Naive B cell (primary cell): ENCODE measurements around the gene PACRG. TPM values are rescaled to one million over a fixed set of nuclear protein-coding genes. Genes with fewer than 3 reads are reported as not detected.

Experiments used
- ATAC-seq, 2 donors: fragments of 150-1000 bp; cut with Tn5 transposase; 2 replicates each; pipeline ENCODE4 v1.10.0; 2021; ENCODE audit warnings: low read depth in 2 of 2, mild to moderate bottlenecking in 2 of 2, moderate library complexity in 2 of 2
- DNase-seq: peaks from one replicate; pipeline ENCODE4 v3.0.0; 2022
- H3K27ac Mint-ChIP-seq, 6 donors: one replicate each; pipeline ENCODE4 v1.8.0; 2020 to 2022; ENCODE audit warnings: mild to moderate bottlenecking in 6 of 6, mixed read lengths in 6 of 6, moderate library complexity in 5 of 6, inconsistent platforms in 2 of 6
- H3K27me3 Mint-ChIP-seq, 3 donors: one replicate each; pipeline ENCODE4 v1.8.0; 2021 to 2022; ENCODE audit warnings: mixed read lengths in 3 of 3, mild to moderate bottlenecking in 1 of 3
- H3K36me3 Mint-ChIP-seq, 2 donors: one replicate each; pipeline ENCODE4 v1.8.0; 2020 to 2022; ENCODE audit warnings: mixed read lengths in 2 of 2, inconsistent platforms in 1 of 2, mild to moderate bottlenecking in 1 of 2
- H3K4me1 Mint-ChIP-seq, 3 donors: one replicate each; pipeline ENCODE4 v1.8.0; 2020 to 2022; ENCODE audit warnings: mixed read lengths in 3 of 3, inconsistent platforms in 1 of 3, mild to moderate bottlenecking in 1 of 3, moderate library complexity in 1 of 3
- H3K4me3 Mint-ChIP-seq, 8 donors: one replicate each; pipeline ENCODE4 v1.8.0; 2020 to 2022; ENCODE audit warnings: mild to moderate bottlenecking in 8 of 8, mixed read lengths in 8 of 8, moderate library complexity in 8 of 8, inconsistent platforms in 2 of 8
- H3K9me3 Mint-ChIP-seq, 7 donors: one replicate each; pipeline ENCODE4 v1.8.0; 2020 to 2022; ENCODE audit warnings: mixed read lengths in 7 of 7, mild to moderate bottlenecking in 5 of 7, inconsistent platforms in 2 of 7, moderate library complexity in 1 of 7
- polyA plus RNA-seq, 6 donors: library from polyadenylated mRNA; unstranded; fragments of 300-500 nt; fragmentation: Illumina TruSeq; gene quantifications; one replicate each; pipeline ENCODE4 v1.2.3, GENCODE V29; 2021; ENCODE audit warnings: low read depth in 6 of 6

PACRG gene
- polyA plus RNA-seq, 6 donors from 2014 or later = not detected

- DNase-seq (no peak), ATAC-seq (no peak)
- Mint-ChIP-seq H3K9me3 (peaks cover 0 to 4% (median 0%) of the 10 kb centered on the region in 7 donors), H3K27ac (no peak overlapping the region), H3K36me3 (peaks cover 0 to 7% of the 10 kb centered on the region in 2 donors), H3K4me1 (no peaks in the 10 kb centered on the region), H3K27me3 (peaks cover 13 to 23% (median 21%) of the 10 kb centered on the region in 3 donors), H3K4me3 (no peak overlapping the region)
Observed at GRCh38 chr6:163149279-163149848, 421.6 kb downstream of the PACRG start.

DNA sequence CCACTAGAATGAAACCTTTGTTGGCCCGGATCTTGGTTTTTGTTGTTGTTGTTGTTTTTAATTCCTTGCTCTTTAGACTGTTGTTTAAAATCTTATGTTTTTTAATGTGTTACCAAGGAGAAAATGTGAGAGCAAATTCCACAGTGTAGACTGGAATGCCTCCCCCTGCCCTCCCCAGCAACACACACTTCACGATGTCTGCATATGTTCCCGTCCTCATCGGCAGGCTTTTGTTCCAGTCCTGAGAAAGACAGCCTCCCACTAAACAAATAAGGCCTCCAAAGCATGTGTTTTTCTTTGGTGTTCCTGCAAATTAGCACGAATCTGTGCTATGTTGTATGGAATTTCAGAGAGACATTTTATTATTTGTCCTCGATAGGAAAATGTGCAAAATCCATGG is 423.4 kb downstream of the PACRG start:
- H3K9me3 Mint-ChIP-seq = peaks cover 0 to 4% (median 0%) of the 10 kb centered on the region in 7 donors
- no peak for DNase-seq
- no peak overlapping the region for H3K4me3 Mint-ChIP-seq
- ATAC-seq = no peak
- H3K27me3 Mint-ChIP-seq = peaks cover 13 to 23% (median 21%) of the 10 kb centered on the region in 3 donors
- H3K4me1 Mint-ChIP-seq = no peaks in the 10 kb centered on the region
- no peak overlapping the region for H3K27ac Mint-ChIP-seq
- H3K36me3 Mint-ChIP-seq = peaks cover 0 to 7% of the 10 kb centered on the region in 2 donors

DNA sequence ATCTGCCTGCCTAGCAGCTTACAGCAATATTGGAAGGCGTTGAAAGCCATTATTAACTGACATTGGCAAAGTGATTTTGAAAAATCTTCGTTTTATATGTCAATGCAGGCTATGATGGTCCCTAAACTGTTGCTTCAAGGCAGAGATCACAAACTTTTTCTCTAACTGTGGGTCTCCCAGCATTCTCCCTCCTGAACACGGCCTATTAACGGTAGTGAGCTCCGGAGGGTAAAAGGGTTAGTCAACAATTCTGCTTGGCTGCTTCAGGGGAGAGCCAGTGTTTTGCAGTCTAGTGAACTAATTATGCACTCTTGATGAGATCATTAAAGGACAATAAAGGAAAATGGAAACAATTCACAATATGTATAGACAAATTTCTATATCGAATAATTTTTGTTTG is 424.9 kb downstream of the PACRG start:
- DNase-seq (no peak), ATAC-seq (no peak)
- H3K27me3 Mint-ChIP-seq = peaks cover 13 to 23% (median 21%) of the 10 kb centered on the region in 3 donors
- H3K4me3 Mint-ChIP-seq = no peak overlapping the region
- no peak overlapping the region for H3K27ac Mint-ChIP-seq
- peaks cover 0 to 7% of the 10 kb centered on the region in 2 donors for H3K36me3 Mint-ChIP-seq
- H3K4me1 Mint-ChIP-seq = no peaks in the 10 kb centered on the region
- H3K9me3 Mint-ChIP-seq = peaks cover 0 to 6% (median 0%) of the 10 kb centered on the region in 7 donors

- Mint-ChIP-seq H3K27ac (no peak overlapping the region), H3K9me3 (peaks cover 0 to 4% (median 2%) of the 10 kb centered on the region in 7 donors), H3K4me1 (no peaks in the 10 kb centered on the region), H3K27me3 (no peaks in the 10 kb centered on the region), H3K36me3 (no peaks in the 10 kb centered on the region), H3K4me3 (no peak overlapping the region)
- DNase-seq (no peak), ATAC-seq (no peak)
Observed at GRCh38 chr6:163159110-163159509, 431.3 kb downstream of the PACRG start.

- H3K4me3 Mint-ChIP-seq = peak overlapping the region in 1 of 8 donors; percentile 10
- no peaks in the 10 kb centered on the region for H3K36me3 Mint-ChIP-seq
- peak overlapping the region in 1 of 6 donors; percentile 26 for H3K27ac Mint-ChIP-seq
- no peak for ATAC-seq
- no peak for DNase-seq
- H3K9me3 Mint-ChIP-seq = peaks cover 0 to 4% (median 2%) of the 10 kb centered on the region in 7 donors
- H3K4me1 Mint-ChIP-seq = no peaks in the 10 kb centered on the region
- H3K27me3 Mint-ChIP-seq = no peaks in the 10 kb centered on the region
Observed at GRCh38 chr6:163159689-163160088, 431.9 kb downstream of the PACRG start.

DNA sequence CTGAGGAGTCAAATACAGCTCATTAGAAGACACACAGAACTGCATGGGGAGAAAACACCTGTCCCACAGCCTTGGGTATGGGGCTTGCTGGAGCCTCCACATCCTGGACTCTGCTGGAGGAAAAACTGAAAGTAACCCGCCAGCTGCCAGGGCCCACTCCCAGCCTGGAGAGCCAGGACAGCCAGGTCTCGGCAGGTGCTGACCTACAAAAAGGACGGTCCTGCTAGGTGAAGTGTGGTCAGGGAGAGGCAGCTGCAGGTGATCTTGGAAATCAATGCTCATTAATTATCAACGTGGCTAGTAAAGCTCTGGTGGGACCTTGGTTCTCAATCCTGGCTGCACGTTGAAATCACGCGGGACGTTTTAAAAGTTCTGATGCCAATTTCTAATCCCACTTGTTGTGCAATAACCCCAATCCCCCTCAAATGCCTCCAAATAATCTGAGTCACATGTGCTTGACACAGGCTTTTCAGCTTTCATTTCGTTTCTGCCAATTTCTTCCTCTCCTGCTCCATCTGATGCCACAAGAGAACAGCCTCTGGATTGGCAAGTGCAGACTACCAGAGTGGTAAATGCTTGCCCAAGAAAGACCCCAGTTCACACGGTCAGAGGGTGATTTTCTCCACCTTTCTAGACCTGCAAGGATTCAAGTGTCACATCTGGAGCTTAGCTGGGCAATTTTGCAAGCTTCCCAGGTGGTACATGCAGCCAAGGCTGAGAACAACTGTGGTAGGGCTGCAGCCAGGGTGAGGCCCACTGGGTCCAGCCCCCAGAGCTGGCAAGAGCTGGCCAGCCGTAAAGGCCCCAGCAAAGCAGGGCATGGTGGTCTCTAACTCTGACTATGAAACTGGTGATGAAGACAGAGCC is 434.5 kb downstream of the PACRG start:
- H3K36me3 Mint-ChIP-seq = no peaks in the 10 kb centered on the region
- no peak overlapping the region for H3K4me3 Mint-ChIP-seq
- peaks cover 0 to 2% (median 0%) of the 10 kb centered on the region in 7 donors for H3K9me3 Mint-ChIP-seq
- no peak overlapping the region for H3K27ac Mint-ChIP-seq
- DNase-seq (no peak), ATAC-seq (no peak)
- no peaks in the 10 kb centered on the region for H3K4me1 Mint-ChIP-seq
- H3K27me3 Mint-ChIP-seq = peaks cover 0 to 9% (median 8%) of the 10 kb centered on the region in 3 donors

DNA sequence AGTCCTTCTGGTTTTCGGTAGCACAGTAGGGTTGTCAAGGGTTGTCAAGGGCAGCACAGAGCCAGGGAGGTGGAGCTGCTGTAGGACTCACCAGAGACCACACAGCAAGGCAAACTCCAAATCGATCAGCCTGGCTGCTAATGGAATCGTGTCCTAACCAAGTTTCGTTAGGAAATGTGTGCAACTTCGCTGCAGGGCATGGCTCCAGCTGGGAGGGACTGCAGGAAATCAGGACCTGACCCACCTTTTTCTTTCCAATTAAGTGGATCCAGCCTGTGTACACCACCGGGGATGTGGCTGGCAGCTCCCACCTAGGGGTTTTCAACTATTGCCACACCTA is 435.1 kb downstream of the PACRG start:
- no peak overlapping the region for H3K27ac Mint-ChIP-seq
- DNase-seq (no peak), ATAC-seq (no peak)
- H3K27me3 Mint-ChIP-seq = peaks cover 0 to 9% (median 8%) of the 10 kb centered on the region in 3 donors
- H3K4me3 Mint-ChIP-seq = no peak overlapping the region
- no peaks in the 10 kb centered on the region for H3K36me3 Mint-ChIP-seq
- no peaks in the 10 kb centered on the region for H3K4me1 Mint-ChIP-seq
- H3K9me3 Mint-ChIP-seq = peaks cover 0 to 2% (median 0%) of the 10 kb centered on the region in 7 donors

GRCh38 chr6:163164175-163164900 is 436.6 kb downstream of the PACRG start:
- ATAC-seq (no peak), DNase-seq (no peak)
- H3K27ac Mint-ChIP-seq = no peak overlapping the region
- H3K9me3 Mint-ChIP-seq = peaks cover 0 to 2% (median 0%) of the 10 kb centered on the region in 7 donors
- no peaks in the 10 kb centered on the region for H3K4me1 Mint-ChIP-seq
- H3K4me3 Mint-ChIP-seq = no peak overlapping the region
- H3K27me3 Mint-ChIP-seq = peaks cover 0 to 9% (median 8%) of the 10 kb centered on the region in 3 donors
- H3K36me3 Mint-ChIP-seq = no peaks in the 10 kb centered on the region

DNA sequence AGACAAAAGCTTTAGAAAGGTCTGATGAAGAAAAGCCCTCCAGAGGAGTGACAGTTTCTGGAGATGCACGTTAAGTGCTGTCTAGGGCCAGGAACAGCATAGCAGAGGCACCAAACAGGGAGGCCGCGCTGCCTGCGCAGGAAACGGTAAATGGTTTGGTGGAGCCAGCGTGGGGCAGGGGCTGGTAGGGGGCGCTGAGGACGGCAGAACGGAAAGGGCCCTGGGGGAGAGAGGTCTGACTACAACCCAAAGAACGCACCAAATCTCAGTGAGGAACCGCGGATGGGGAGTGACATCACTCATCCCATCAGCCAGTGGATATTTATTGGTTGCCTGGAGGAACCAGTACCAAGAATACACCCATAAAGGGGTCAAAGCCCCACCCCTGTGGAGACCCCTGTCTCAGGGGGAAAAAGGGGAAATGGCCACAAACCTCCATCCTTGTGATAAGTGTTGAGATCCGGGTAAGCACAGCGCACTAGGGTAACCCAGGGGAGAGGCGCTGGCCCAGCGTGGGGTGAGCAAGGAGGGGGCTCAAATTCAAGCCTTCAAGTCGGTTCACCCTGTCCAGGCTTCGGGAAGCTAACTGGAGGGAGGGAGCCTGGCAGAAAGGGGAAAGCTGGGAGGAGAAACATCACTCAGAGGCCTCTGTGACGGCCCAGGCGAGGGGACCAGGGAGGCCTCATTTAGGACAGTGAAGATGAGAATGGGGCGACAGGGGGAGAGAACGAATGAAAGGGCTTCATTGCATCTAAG is 437.6 kb downstream of the PACRG start:
- Mint-ChIP-seq H3K9me3 (peaks cover 0 to 2% (median 0%) of the 10 kb centered on the region in 7 donors), H3K36me3 (no peaks in the 10 kb centered on the region), H3K27me3 (peaks cover 0 to 9% (median 8%) of the 10 kb centered on the region in 3 donors), H3K4me1 (no peaks in the 10 kb centered on the region), H3K4me3 (peak overlapping the region in 1 of 8 donors; percentile 33), H3K27ac (peak overlapping the region in 1 of 6 donors; percentile 78)
- no peak for DNase-seq
- no peak for ATAC-seq

DNA sequence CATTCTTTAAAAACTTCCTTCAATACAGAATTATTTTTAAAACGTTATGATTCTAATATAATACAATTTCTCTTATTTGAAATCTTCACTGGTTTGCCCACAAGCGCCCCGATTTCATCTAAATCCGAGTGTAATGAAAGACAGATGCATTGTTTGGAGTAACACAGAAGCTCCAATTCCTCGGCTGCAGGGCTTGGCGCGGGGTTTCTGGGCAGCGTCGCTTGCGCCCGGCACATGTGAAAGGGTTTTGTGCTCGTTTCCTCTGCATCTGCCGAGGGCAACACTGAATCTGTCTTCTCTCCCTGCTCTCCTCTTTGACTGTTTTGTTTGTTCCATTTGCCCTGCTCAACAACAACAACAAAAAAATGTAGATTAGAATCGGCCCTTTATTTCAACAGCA is 438.1 kb downstream of the PACRG start:
- ATAC-seq = no peak
- Mint-ChIP-seq H3K9me3 (peaks cover 0 to 2% (median 0%) of the 10 kb centered on the region in 7 donors), H3K27ac (no peak overlapping the region), H3K4me3 (no peak overlapping the region), H3K27me3 (peaks cover 0 to 9% (median 8%) of the 10 kb centered on the region in 3 donors), H3K36me3 (no peaks in the 10 kb centered on the region), H3K4me1 (peaks cover 0 to 4% (median 0%) of the 10 kb centered on the region in 3 donors)
- no peak for DNase-seq

DNA sequence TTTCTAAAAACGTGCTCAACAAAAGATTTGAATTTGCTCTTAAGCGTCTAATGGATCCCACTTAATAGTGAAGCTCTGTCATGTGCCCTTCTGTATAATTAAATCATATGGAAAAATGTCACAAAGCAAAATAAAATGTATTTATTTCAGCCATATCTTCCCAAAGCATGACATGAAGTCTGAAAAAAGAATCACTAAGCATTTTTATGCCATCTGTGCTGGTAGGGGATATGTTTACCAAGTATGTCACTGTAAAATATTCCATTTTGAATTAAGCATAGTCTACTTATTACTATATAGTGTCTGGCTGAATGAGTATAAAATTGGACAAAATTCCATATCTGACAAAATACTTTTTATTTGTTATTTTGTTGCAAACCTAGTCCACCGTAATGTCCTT is 438.7 kb downstream of the PACRG start:
- H3K4me1 Mint-ChIP-seq = peaks cover 0 to 4% (median 0%) of the 10 kb centered on the region in 3 donors
- H3K27ac Mint-ChIP-seq = no peak overlapping the region
- H3K4me3 Mint-ChIP-seq = no peak overlapping the region
- ATAC-seq (no peak), DNase-seq (no peak)
- H3K36me3 Mint-ChIP-seq = no peaks in the 10 kb centered on the region
- peaks cover 0 to 2% (median 0%) of the 10 kb centered on the region in 7 donors for H3K9me3 Mint-ChIP-seq
- peaks cover 0 to 9% (median 8%) of the 10 kb centered on the region in 3 donors for H3K27me3 Mint-ChIP-seq

GRCh38 chr6:163169521-163169920 is 441.7 kb downstream of the PACRG start:
- Mint-ChIP-seq H3K4me3 (no peak overlapping the region), H3K9me3 (peaks cover 0 to 2% (median 0%) of the 10 kb centered on the region in 7 donors), H3K36me3 (no peaks in the 10 kb centered on the region), H3K27ac (no peak overlapping the region), H3K4me1 (peaks cover 0 to 4% (median 0%) of the 10 kb centered on the region in 3 donors), H3K27me3 (peaks cover 0 to 9% (median 8%) of the 10 kb centered on the region in 3 donors)
- DNase-seq = no peak
- ATAC-seq = no peak
